ENCODE data around the gene TPRG1L.

GRCh38 chr1:3651026-3651929 lies 26.5 kb downstream of the TPRG1L start:
- TF ChIP-seq POLR2AphosphoS5 (IDR thresholded peaks at IDR 0.05), result no peak
- no peak for TF ChIP-seq CTCF (IDR thresholded peaks at IDR 0.05 in 8 of 11, conservative IDR thresholded peaks at IDR 0.05 in 3 of 11)

Measured in spleen (tissue), 7 donors.